Measurements from ENCODE around the gene FOXN1.

Gene FOXN1

DNA sequence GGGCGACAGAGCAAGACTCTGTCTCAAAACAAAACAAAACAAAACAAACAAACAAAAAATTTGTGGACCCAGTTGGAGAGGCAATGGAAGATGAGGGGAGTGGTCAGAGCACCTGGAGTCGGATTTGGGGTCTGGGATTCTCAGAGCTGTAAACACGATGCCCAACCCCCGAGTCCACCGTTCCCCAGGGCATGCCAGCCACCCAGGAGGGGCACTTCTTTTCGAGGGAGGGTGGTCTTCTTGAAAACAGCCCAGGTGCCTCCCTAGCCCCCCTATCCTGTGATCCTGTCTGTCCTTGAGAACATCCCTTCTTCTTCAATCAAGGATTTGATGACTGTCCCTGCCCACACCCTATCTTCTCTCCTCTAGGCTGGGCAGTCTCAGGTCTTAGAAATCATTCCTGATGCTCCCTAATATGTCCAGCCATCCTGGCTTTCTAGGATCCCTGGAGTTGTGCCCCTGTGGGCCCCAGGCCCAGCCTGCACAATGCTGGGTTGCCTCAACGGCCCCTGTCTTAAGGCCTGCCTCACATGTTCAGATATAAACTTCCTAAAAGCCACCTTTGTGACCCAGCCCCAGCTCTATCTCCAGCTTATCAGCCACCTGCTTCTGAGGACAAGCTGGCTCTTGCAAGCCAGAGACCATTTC, 35.8 kb upstream of the FOXN1 start:
- Histone ChIP-seq H3K4me3 (ENCODE audit: low read depth in 1 of 2, low read length in 2 of 2) (no peak overlapping the region), H3K27me3 (ENCODE audit: control insufficient read depth in 1 of 2, insufficient read depth in 2 of 2, low read length in 2 of 2) (peaks cover 0 to 1% of the 10 kb centered on the region in 2 donors), H3K9ac (ENCODE audit: low read length) (no peak overlapping the region), H3K4me1 (ENCODE audit: insufficient read depth, low read length) (no peaks in the 10 kb centered on the region), H3K36me3 (ENCODE audit: insufficient read depth, low read length) (no peaks in the 10 kb centered on the region), H3K9me3 (ENCODE audit: low read length) (no peaks in the 10 kb centered on the region), H3K27ac (ENCODE audit: low read depth, low read length) (no peak overlapping the region)

DNA sequence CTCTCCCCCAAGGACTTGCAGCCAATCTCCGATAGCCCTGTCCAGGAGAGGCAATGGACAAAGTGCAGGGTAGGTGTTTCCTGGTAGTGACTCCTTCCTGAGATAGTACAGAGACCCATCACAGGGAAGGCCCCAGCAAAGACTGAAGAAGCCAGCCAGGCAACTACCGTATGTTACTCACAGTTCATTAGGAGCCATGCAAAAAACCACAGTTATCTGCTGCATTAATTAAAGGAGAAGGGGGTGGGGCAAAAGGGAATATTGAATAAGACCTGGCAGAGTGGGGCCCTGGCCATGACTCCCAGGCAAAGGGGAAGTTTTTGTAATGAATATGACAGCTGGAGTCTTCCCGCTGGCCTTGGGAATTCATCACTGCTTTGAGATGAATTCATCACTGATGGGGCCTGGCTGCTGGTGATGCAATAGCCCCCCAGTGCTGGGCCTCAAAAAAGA, 35.2 kb upstream of the FOXN1 start:
- H3K27me3 ChIP-seq (ENCODE audit: control insufficient read depth in 1 of 2, insufficient read depth in 2 of 2, low read length in 2 of 2): no peaks in the 10 kb centered on the region
- no peaks in the 10 kb centered on the region for H3K4me1 ChIP-seq (ENCODE audit: insufficient read depth, low read length)
- H3K27ac ChIP-seq (ENCODE audit: low read depth, low read length): no peak overlapping the region
- no peaks in the 10 kb centered on the region for H3K36me3 ChIP-seq (ENCODE audit: insufficient read depth, low read length)
- H3K9ac ChIP-seq (ENCODE audit: low read length): no peak overlapping the region
- no peaks in the 10 kb centered on the region for H3K9me3 ChIP-seq (ENCODE audit: low read length)
- no peak overlapping the region for H3K4me3 ChIP-seq (ENCODE audit: low read depth in 1 of 2, low read length in 2 of 2)

DNA sequence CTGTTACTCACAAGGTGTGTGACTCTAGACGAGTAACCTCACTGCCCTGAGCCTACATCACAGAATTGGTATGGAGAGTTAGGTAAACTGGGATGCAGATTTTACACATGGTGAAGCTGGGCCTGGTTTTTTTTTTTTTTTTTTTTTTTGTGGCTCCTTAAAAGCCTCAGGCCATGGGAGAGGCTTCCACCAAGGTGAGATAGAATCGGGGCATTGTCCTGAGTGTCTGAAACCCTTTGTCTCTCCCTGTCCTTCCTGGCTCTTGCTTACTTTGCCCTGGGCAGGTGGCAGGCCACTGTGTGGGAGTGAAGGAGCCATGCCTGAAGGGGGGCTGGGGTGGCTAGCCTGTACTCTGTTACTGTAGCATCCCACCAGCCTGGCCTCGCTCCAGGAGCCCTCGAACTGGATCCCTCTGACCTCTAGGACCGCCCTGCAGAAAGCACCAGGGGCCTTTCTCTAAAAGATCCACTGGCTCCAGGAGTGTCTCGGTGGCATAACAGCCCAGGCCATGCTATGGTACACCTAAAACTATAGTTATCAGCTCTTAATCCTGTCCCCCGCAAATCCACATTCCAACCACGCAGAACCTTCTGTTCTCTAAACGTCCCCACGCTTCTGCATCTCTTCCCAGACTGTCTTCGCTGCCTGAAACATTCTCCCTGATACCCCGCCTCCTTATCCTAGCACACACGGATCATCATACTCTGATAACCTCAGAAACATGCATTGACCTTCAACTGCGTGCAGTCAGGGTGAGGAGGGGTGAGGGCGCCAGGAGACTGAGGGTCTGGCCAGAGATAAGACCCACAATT, 34.4 kb upstream of the FOXN1 start:
- H3K27me3 ChIP-seq (ENCODE audit: control insufficient read depth in 1 of 2, insufficient read depth in 2 of 2, low read length in 2 of 2): no peaks in the 10 kb centered on the region
- no peaks in the 10 kb centered on the region for H3K4me1 ChIP-seq (ENCODE audit: insufficient read depth, low read length)
- H3K4me3 ChIP-seq (ENCODE audit: low read depth in 1 of 2, low read length in 2 of 2): no peak overlapping the region
- no peak overlapping the region for H3K27ac ChIP-seq (ENCODE audit: low read depth, low read length)
- no peaks in the 10 kb centered on the region for H3K36me3 ChIP-seq (ENCODE audit: insufficient read depth, low read length)
- no peaks in the 10 kb centered on the region for H3K9me3 ChIP-seq (ENCODE audit: low read length)
- H3K9ac ChIP-seq (ENCODE audit: low read length): no peak overlapping the region

DNA sequence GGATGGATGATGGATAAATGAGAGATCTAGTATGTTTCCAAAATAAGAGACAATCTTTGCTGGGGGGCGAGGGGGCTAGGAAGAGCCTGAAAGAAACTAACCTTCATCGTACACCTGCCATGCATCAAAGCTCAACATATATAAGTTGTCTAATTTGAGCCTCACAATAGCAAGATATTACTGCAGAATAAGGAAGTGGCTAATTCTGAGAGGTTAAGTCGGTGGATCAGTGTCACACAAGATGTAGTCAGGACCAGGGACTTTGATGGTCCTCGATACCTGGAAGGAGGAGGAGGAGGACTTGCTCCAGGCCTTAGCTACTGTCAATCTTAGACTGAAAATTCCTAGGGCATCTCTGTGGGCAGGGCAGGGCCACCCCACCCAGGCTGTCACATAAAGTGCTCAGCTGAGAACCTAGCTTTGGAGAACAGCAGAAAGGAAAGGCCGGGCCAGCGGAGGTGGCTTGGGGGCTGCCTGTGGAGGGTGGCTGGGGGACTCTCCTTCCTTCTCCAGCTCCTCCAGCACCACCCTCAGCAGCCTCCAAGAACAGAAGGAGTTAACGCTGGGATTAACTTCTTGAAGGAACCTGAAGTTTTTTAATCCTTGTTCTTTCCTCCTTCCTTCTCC, 33.2 kb upstream of the FOXN1 start:
- H3K27me3 ChIP-seq (ENCODE audit: control insufficient read depth in 1 of 2, insufficient read depth in 2 of 2, low read length in 2 of 2): no peaks in the 10 kb centered on the region
- no peaks in the 10 kb centered on the region for H3K36me3 ChIP-seq (ENCODE audit: insufficient read depth, low read length)
- no peak overlapping the region for H3K9ac ChIP-seq (ENCODE audit: low read length)
- H3K4me1 ChIP-seq (ENCODE audit: insufficient read depth, low read length): no peaks in the 10 kb centered on the region
- H3K27ac ChIP-seq (ENCODE audit: low read depth, low read length): no peak overlapping the region
- H3K9me3 ChIP-seq (ENCODE audit: low read length): no peaks in the 10 kb centered on the region
- no peak overlapping the region for H3K4me3 ChIP-seq (ENCODE audit: low read depth in 1 of 2, low read length in 2 of 2)

DNA sequence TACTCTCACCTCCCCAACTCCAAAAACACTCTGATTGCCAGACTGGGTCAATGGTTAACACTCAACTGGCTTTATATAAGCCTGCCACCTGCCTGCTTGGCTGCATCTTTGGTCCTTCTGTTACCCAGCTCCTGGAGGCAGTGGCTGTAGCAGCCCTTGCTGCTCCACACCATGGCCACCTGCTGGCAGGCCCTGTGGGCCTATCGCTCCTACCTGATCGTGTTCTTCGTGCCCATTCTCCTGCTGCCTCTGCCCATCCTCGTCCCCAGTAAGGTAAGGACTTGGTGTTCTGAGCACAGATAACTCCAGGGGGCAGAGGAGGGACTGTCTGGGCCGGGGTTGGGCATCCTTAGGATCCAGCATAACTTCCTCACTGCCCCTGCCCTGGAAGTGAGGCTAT, 32.6 kb upstream of the FOXN1 start, which contains the start of gene SLC13A2:
Gene SLC13A2 (plus strand): TSS at position 103 of the 400 bp plus-strand sequence. CDS start 69 bp downstream, at position 172.
- Histone ChIP-seq H3K27ac (ENCODE audit: low read depth, low read length) (no peak within 1 kb of the TSS), H3K9ac (ENCODE audit: low read length) (no peak within 1 kb of the TSS)

DNA sequence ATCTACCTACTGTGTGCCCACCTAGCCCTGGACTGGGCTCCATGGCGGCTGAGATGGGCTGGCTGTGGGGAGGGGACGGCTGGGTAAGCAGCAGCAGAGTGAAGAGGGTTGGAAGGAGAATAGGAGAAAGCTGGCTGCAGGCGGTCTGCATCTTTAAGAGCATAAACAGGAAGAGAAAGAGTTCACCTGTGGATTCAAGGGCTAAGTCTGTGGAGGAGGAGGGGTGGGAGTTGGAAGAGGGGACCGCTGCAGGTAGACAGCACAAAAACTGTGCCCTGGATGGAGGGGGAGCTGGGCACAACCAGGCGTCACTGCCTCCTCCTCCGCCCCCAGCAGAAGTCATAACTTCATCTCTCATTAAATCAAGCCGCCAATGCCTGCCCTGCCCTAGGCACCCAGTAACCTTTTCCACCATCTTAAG, 32.0 kb upstream of the FOXN1 start:
- H3K36me3 ChIP-seq (ENCODE audit: insufficient read depth, low read length): no peaks in the 10 kb centered on the region
- H3K4me1 ChIP-seq (ENCODE audit: insufficient read depth, low read length): no peaks in the 10 kb centered on the region
- H3K27ac ChIP-seq (ENCODE audit: low read depth, low read length): no peak overlapping the region
- no peaks in the 10 kb centered on the region for H3K27me3 ChIP-seq (ENCODE audit: control insufficient read depth in 1 of 2, insufficient read depth in 2 of 2, low read length in 2 of 2)
- H3K9me3 ChIP-seq (ENCODE audit: low read length): no peaks in the 10 kb centered on the region
- no peak overlapping the region for H3K9ac ChIP-seq (ENCODE audit: low read length)
- no peak overlapping the region for H3K4me3 ChIP-seq (ENCODE audit: low read depth in 1 of 2, low read length in 2 of 2)

More for the DNA sequence above, 32.6 kb upstream of the FOXN1 start, which contains the start of gene SLC13A2:
- Histone ChIP-seq H3K9me3 (ENCODE audit: low read length) (no peaks in the 10 kb centered on the region), H3K4me3 (ENCODE audit: low read depth in 1 of 2, low read length in 2 of 2) (no peak within 1 kb of the TSS), H3K4me1 (ENCODE audit: insufficient read depth, low read length) (no peaks in the 10 kb centered on the region), H3K27me3 (ENCODE audit: control insufficient read depth in 1 of 2, insufficient read depth in 2 of 2, low read length in 2 of 2) (no peaks in the 10 kb centered on the region), H3K36me3 (ENCODE audit: insufficient read depth, low read length) (no peaks in the 10 kb centered on the region)

DNA sequence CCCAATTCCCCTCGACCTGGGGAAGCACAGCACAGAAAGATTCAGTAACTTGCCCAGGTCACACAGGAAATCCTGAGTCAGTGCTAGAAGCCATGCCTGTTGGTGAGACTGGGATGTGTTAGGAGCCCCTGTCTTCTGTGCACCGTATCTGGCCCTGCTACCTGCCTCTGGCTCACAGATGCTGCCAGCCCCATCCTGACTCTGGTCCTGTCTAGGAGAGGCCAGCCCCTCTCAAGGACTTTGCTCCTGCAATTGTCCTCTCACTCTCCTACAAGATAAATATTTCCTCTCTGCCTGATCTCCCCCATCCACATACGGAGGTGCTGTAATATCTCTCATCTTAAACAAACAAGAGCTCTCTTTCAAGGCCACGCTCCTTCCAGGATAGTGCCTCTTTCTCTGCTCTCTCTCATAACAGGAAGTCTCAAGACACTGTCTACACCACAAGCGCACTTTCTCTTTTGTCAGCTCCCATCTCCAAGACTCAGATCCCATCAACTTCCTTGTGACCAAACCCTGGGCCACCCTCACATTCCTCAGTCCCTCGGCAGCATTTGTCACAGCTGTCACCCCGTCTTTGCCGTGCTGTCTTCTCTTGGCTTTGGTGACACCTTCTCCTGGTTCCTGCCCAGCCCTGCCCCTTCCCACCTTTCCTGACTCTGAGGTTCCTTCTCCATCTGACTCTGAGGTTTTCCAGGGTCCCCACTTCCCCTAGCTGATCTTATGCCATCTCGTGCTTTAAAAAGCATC, 30.8 kb upstream of the FOXN1 start:
- no peaks in the 10 kb centered on the region for H3K9me3 ChIP-seq (ENCODE audit: low read length)
- no peak overlapping the region for H3K27ac ChIP-seq (ENCODE audit: low read depth, low read length)
- H3K4me1 ChIP-seq (ENCODE audit: insufficient read depth, low read length): no peaks in the 10 kb centered on the region
- no peak overlapping the region for H3K4me3 ChIP-seq (ENCODE audit: low read depth in 1 of 2, low read length in 2 of 2)
- H3K27me3 ChIP-seq (ENCODE audit: control insufficient read depth in 1 of 2, insufficient read depth in 2 of 2, low read length in 2 of 2): no peaks in the 10 kb centered on the region
- no peaks in the 10 kb centered on the region for H3K36me3 ChIP-seq (ENCODE audit: insufficient read depth, low read length)
- H3K9ac ChIP-seq (ENCODE audit: low read length): no peak overlapping the region

DNA sequence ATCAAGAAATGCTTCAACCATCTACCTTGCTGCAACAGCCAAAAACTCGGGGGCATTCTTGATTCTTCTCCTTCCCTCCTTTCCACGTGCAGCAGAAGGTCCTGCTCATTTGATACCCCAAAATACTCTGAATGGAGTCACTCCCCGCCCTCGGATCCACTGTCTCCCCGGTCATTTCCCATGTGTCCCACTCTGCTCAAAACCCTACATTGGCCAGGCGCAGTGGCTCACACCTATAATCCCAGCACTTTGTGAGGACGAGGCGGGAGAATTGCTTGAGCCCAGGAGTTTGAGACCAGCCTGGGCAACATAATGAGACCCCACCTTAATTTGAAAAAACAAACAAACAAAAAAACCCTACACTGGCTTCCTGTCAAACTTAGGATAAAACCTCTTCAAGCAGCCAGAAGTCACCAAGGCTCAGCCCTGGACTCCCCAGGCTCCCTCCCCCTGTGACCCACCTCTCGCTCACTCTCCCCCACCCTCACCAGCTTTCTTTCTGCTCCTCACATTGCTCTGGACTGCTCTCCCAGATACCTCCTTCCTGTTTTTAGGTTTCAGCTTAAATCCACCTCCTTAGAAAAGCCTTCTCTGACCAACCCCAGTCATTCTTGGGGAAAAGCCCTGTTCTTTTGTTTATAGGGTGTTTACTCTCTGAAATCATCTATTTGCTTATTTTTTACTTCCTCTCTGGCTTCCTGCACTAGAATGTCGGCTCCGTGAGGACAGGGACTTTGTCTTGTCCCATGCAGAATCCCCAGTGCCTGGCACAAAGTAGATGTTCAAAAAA, 29.9 kb upstream of the FOXN1 start:
- Histone ChIP-seq H3K4me3 (ENCODE audit: low read depth in 1 of 2, low read length in 2 of 2) (no peak overlapping the region), H3K27me3 (ENCODE audit: control insufficient read depth in 1 of 2, insufficient read depth in 2 of 2, low read length in 2 of 2) (no peaks in the 10 kb centered on the region), H3K4me1 (ENCODE audit: insufficient read depth, low read length) (no peaks in the 10 kb centered on the region), H3K9me3 (ENCODE audit: low read length) (no peaks in the 10 kb centered on the region), H3K9ac (ENCODE audit: low read length) (no peak overlapping the region), H3K36me3 (ENCODE audit: insufficient read depth, low read length) (no peaks in the 10 kb centered on the region), H3K27ac (ENCODE audit: low read depth, low read length) (no peak overlapping the region)

DNA sequence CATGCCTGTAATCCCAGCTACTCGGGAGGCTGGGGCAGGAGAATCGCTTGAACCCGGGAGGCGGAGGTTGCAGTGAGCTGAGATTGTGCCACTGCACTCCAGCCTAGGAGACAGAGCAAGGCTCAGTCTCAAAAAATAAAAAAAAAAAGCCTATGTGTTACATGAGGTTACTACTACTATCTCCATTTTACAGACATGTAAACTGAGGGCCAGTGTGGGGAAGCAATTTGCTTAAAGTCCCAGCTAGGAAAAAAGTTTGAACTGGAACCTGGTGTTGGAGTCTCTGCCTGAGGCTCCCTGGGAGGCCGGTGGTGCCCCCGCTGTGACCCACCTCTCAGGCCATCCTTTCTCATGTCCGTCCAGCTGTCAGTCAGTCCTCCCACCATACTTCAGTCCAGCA, 28.2 kb upstream of the FOXN1 start:
- Histone ChIP-seq H3K4me1 (ENCODE audit: insufficient read depth, low read length) (no peaks in the 10 kb centered on the region), H3K36me3 (ENCODE audit: insufficient read depth, low read length) (no peaks in the 10 kb centered on the region), H3K27me3 (ENCODE audit: control insufficient read depth in 1 of 2, insufficient read depth in 2 of 2, low read length in 2 of 2) (no peaks in the 10 kb centered on the region), H3K27ac (ENCODE audit: low read depth, low read length) (no peak overlapping the region), H3K9ac (ENCODE audit: low read length) (no peak overlapping the region), H3K9me3 (ENCODE audit: low read length) (no peaks in the 10 kb centered on the region), H3K4me3 (ENCODE audit: low read depth in 1 of 2, low read length in 2 of 2) (no peak overlapping the region)

DNA sequence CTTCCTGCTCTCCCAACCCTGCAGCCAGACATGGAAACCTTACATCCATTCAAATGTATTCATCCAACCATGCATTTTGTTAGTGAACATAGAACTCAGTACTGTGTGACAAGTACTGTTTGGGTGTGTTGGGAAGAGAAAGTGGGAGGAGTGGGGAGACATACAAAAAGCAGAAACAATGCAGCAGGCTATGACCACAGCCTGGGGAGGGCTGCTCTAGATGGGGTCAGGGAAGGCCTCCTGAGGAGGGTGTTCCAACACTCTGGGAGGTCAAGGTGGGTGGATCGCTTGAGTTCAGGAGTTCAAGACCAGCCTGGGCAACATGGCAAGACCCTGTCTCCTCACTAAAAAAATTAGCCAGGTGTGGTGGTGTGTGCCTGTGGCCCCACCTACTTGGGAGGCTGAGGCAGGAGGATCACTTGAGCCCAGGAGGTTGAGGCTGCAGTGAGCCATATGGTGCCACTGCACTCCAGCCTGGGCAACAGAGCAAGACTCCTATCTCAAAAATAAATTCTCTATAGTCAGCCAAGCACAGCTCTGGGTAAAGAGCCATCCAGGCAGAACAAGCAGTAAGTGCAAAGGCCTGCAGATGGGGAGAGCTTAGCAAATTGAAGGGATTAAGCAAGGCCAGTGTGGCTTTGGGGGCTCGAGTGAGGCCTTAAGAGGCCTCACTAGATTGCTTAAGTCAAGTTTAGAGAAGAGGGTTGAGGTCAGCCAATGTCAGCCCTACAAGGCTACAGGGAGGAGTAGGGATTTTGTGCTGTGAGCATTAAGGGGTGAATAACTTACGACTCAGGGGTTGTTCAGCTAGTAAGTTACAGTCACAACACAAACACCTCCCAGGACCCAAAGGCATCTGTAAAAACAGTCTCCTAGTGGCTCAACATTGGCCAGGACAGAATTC, 27.2 kb upstream of the FOXN1 start:
- no peaks in the 10 kb centered on the region for H3K27me3 ChIP-seq (ENCODE audit: control insufficient read depth in 1 of 2, insufficient read depth in 2 of 2, low read length in 2 of 2)
- no peak overlapping the region for H3K4me3 ChIP-seq (ENCODE audit: low read depth in 1 of 2, low read length in 2 of 2)
- no peaks in the 10 kb centered on the region for H3K4me1 ChIP-seq (ENCODE audit: insufficient read depth, low read length)
- H3K9ac ChIP-seq (ENCODE audit: low read length): no peak overlapping the region
- no peaks in the 10 kb centered on the region for H3K36me3 ChIP-seq (ENCODE audit: insufficient read depth, low read length)
- H3K9me3 ChIP-seq (ENCODE audit: low read length): no peaks in the 10 kb centered on the region
- H3K27ac ChIP-seq (ENCODE audit: low read depth, low read length): no peak overlapping the region

Measured in muscle layer of colon (tissue), 2 donors.